HG02981 (cell line): ENCODE data around the gene FAM240B.

Experiments used
- ATAC-seq: cut with Tn5 transposase; IDR thresholded peaks from one replicate; pipeline ENCODE4 v1.9.1; 2021; ENCODE audit warnings: mild to moderate bottlenecking, moderate library complexity; ENCODE audit not compliant: unreplicated experiment

FAM240B gene

DNA sequence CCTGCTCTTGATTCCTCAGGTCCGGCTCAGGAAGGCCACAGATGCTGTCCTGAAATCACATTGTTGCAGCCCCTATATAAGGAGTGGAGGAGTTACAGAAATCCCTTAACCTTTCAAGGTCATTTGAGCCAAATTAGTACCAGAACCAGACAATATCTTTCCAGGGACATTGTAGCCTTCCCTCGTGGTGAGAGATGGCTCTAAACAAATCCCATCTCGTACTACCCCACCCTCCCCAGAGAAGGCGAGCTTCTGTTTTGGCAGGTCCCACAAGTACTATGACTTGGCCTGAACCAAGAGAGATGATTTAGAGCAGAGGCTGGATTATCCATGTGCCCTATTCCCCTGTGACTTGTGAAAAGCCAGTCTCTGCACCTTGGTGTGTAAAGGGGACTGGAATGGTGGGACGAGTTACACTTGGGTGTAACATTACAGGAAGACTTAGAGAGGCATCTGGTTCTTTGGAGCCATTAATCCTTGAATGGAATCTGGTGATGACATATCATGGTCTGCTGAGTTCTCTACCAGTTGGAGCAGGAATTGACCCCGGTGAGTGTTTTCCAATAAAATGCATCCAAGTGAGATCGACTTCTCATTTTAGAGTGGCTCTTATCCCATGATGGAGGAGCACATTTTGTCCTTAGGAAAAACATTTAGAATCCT, at the start of gene FAM240B:
FAM240B (minus strand) TSS at position 51 of the 663 bp plus-strand sequence. CDS start 16,134 bp downstream, outside the sequence.
- ATAC-seq = no peak

DNA sequence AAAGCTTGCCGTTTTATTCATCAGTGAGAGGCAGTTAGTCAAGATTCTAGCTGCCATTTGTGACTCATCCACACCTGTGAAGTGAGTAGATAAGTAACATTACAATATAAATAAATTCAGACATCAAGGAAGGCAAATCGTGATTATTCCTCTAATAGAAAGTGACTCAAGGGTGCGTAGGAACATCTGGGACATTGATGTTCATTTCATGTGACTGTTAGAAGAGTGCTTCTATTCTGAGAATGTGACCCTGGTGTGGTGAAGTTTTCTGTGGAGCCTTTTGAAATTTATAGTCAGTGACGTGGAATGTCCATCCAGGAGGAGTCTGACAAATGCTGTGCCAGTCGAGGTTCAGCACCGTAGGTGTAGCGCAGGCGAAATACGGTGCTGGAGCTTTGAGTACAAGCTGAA, 48.4 kb upstream of the FAM240B start:
- no peak for ATAC-seq

DNA sequence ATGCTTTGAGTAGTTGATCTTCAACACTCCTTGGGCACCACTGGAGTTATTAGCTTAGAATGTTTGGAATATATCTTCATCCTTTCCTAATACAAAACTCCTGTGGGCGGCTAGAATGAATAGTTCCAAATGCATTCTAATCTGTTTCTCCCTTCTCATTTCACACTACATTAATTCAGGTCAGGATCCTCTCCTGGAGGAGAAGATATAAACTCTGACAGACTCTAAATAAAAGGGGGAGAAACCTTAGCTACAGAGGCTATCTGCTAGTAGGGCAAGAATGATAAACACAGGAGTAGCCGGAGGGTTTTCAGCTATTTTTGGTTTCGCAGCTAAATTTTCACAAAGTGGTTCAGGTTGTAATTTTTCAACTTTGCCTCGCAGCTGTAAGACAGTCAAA, 45.2 kb upstream of the FAM240B start:
- ATAC-seq = no peak

DNA sequence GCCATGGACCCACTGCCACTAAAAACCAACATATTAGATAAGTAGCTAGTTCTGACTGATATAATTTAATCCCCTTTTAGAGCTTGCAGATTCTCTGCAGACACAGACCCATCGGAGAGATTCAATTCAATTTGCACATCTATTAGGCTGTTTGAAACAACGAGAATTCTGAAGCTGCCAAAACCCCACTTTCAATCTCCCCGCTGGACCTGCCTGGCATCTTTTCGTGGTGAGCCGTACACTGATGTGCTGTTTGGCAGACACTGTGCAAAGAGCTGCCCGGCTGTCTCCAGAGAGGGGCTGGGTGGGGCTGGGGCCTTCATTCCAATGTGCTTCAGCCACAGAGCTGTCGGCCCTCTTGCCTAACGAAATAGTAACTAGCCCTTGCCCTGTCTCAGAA, 42.1 kb upstream of the FAM240B start:
- ATAC-seq = no peak

DNA sequence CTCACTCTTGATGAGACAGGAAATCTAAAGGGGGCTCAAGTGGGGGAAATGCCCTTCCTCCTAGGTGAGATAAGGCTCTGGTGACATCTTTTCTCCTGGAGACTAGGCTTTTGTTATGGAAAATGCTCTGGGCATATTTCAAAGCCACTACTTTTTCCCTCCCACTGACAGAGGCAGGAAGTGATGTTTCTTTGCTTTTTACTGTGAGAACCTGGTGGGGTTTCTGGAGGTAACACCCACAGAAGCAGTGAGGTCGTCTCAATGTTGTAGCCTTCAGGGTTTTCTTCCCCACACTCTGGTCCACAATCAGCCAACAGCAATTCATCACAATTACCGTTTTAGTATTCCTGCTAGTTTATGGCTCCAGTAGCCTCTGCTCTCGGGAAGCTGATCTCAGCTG, 41.4 kb upstream of the FAM240B start:
- no peak for ATAC-seq

DNA sequence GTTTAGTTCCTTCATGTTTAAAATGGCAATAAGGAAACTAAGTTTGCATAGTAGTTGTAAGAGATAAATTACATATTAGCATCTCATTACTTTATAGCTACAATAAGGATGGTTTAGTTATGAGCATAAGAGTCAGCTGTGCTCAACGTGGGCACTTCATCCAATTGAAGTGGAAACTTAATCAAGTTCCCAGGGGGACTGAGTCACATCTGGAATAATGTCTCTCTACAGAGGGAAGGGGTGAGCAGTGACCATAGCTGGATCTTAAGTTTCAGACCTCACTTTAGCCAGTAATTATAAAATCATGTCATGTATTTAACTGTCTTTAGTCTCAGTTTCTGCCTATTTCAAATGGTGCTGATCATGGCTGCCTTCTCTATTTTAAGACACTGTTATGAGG, 36.8 kb upstream of the FAM240B start:
- ATAC-seq = no peak

DNA sequence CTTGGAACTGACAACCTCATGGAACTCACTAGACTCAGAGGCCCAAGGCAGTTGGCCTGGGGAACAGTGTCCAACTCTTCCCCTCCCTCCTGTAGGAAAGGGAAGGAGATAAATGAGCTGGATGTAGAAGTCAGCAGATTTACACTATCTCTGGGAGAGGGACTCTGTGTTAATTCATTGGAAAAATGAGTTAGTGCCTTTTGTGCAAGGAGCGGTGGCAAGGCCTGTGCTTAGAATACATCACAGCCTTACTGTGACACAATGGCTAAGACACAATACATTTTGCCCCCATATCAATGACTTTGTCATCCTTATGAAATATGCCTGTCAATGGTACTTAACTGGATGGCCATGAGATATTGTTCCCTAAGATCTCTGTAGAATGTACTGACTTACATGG, 28.0 kb upstream of the FAM240B start:
- ATAC-seq = no peak

DNA sequence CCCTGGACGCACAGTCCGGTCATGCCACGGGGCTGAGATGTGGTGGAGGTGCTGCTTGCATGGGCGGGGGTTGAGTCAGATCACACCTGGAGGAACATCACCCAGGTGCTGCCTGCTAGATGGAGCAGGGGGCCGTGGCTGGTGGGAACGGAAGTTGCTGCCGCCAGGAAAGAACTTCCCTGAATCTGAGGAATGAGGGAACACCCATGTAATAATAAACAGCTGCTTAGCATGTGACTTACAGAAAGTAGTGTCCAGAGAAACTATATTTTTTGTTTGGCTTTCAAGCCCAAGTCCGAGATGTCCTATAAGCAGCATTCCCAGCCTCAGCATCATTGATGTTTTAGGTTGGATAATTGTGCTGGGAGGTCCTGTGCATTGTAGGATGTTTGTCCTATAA, 27.1 kb upstream of the FAM240B start:
- ATAC-seq = no peak

DNA sequence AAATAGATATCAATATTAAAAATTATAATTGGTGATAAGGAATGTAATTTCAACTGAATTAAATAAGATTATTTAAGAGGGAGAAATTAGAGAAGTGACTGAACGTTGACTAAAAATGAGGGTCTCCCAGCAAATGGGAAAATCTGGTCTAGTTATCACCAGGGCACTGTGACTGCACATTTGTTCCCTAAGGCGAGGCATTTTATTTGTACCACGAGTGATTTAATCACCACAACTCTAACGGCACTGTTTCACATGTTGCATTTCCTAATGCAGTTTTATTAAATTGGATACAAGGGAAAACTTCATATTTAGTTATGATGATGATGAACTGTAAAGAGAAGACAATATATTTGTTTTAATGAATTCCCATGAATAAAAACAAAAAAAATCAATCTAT, 26.4 kb upstream of the FAM240B start:
- no peak for ATAC-seq

DNA sequence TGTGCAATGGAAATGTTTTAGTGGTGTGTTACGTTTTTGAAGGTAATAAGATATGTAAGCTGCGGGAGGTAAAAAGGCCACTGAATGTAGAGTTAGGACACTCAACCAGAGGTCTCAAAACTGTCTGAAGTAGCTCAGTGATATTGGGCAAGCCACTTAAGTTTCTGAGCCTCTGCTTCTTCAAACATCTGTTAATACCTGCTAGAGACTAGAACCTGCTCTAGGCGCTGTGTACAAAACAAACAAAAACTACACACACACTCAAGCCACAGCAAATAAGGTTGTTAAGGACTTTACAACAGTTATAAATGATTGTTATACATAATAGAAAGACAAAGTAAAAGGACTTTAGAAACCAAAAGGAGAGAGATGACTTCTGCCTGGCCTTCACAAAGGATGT, 24.6 kb upstream of the FAM240B start:
- ATAC-seq = no peak

DNA sequence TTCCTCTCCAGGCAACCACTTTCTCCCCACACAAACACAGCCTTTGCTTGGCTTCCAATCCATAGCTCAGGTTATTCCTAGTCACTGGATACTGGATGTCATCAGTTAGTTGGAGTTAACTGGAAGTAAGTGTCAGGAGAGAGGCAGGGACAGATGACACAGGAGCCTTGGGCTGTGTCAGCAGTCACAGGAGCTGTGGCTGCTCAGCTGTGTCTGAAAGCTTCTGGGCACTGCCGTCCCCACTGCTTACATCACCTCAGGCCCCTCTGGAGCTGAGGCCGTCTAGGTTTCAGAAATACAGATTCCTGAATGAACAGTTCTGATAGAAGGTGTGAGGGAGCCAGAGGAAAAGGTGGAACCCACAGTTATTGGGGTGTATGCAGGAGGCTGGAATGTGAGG, 17.3 kb upstream of the FAM240B start:
- no peak for ATAC-seq

DNA sequence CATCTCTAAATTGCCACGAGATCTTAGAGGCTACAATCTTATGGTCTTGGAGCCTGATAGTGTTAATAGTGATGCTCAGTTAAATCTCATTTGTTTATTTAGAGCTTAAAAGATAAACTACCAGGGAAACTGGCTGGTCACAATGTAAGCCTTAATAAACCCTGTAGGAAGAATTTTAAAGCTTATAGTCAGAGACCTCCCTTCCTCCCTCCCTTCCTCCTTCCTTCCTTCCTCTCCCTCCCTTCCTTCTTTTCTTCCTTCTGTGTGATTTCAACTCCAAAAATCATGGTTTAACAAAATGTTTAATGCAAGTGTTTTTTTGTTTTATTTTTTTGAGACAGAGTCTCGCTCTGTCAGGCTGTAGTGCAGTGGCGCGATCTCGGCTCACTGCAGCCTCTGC, 14.9 kb upstream of the FAM240B start:
- no peak for ATAC-seq

DNA sequence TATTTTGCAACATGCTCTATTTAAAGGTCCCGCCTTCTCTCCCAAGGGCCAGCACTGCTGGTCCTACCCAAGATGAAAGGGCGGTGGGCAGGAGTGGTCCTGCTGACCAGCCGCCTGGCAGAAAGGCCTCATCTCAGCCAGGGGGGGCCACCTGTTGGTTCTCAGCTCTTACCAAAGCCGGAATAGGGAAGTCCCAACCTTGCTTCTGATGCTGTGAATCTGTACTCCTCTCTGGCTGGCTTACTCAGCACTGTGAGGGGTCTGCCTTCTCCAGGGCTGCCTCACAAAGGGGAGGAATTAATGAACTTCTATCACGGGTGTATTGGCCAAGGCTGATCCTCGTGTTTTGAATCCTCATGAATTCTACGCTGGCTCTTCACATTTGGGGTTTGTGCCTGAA, 13.6 kb upstream of the FAM240B start:
- ATAC-seq = no peak

DNA sequence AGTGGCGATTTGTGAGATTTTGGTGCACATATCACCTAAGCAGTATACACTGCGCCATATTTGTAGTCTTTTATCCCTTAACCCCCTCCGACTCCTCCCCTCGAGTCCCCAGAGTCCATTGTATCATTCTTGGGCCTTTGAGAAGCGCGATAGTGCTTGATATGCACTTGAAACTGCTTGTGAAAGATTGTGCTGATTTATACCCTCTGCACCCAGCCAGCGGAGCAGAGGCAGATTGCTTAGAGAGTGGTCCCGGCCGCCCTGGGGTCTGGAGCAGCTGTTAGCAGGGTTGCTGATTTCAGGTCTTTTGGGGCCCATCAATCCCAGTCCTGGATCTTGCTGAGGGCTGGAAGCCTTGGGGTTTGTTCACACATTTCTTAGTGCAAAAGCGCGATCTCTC, 13.0 kb upstream of the FAM240B start:
- no peak for ATAC-seq

DNA sequence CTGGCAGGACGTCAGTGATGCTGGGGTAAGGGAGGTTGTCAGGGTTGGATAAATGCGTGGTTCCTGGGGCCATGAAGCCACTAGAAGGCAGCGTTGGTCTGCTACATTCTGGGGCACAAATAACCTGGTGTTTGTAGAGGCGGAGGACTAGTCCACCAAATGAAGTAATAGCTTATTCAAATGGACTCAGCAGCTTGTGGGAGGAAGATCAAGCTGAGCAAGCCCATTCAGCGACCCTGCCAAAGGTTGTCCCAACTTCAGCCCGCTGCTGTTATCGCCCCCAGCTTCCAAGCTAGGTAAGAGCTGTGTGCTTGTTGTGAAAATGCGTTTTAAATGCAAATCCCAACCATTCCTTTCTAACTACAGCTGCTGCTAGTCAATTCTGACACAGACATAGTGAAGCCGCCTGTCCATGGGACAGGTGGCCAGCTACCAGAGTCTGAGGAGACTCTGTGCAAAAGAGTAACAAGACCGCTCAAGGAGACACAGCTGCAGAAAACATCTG, 7.6 kb upstream of the FAM240B start:
- ATAC-seq = no peak

DNA sequence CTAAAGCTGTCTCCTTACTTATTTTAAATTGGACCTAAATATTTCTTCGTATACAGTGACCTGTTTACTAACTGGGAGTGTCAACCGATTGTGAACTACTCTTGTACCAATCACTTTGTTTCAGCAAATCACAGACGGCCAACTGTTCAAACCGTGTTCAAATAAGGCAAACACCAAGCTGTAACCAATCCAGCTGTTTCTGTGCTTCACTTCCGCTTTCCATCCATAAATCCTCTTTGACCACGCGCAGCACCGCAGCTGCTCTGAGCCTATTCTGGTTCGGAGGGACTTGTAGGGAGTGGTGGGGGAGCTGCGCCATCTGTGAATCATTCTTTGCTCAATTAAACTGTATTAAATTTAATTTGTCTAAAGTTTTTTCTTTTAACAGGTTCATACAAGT, 4.8 kb upstream of the FAM240B start:
- no peak for ATAC-seq

DNA sequence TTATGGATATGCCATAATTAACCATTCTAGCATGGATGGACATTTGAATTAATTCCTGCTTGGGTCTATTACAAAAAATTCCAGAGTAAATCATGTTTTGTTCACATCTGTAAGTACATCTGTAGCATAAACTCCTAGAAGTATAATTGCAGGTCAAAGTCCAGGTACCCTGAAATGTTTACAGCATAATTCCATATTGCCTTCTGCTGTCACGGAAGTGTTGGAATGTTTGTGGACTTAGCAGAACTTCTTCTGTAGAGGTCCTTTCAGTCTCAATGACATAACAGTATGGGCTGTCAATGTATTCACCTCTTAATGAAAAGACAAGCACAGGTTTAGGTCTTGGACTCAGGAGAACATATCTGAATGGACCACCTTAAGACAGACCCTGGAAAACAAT, 1.8 kb downstream of the FAM240B start:
- no peak for ATAC-seq

DNA sequence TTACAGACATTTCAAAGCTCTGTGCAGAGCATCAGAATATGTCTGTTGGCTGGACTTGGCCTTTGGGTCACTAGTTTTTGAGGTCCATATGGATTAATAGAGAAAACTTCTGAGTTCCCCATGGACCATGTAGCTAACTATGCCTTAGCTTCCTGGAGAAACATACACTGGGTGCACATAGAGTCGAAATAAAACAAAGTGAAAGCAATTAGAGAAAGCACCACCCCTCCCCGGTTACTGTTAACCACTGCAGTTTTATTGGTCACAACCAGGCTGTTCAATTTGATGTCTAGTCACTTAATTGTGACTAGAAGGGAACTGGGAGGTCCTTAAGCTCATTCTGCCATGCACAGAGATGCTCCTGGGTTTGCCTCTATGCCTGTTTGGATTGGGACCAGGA, 4.2 kb downstream of the FAM240B start:
- ATAC-seq = no peak

DNA sequence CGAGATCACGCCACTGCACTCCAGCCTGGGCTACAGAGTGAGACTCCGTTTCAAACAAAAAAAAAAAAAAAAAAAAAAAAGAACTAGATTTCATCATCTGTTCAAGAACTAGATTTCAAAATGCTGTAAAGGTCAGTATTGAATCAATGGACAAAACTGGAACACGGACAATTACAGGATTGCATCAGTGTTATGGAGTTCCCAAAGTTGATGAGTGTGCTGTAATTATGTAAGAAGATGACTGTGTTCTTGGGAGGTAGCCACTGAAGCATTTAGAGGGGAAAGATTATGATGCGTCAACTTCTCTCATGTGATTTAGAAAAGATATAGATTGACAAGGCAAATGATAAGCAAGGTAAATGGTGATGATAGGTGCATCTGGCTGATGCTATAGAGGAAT, 6.5 kb downstream of the FAM240B start:
- no peak for ATAC-seq

DNA sequence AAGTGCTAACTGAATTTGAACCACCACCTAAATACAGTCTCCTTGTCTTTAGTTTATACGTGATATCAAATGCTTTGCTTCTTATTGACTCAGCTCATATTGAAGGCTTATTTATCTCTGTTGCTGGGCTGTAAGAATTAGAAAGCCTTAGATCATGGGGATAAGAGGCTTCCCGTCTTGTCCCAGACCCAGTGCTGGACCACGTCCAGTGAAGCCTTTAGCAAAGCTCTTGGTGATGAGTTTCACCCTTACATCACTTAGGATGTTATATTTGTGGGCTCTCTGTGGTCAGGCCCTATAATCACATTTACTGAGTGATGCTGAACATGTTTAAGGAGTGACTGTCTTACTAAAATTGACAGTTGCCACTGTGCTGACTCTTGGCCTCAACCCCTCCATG, 11.2 kb downstream of the FAM240B start:
- ATAC-seq = no peak

DNA sequence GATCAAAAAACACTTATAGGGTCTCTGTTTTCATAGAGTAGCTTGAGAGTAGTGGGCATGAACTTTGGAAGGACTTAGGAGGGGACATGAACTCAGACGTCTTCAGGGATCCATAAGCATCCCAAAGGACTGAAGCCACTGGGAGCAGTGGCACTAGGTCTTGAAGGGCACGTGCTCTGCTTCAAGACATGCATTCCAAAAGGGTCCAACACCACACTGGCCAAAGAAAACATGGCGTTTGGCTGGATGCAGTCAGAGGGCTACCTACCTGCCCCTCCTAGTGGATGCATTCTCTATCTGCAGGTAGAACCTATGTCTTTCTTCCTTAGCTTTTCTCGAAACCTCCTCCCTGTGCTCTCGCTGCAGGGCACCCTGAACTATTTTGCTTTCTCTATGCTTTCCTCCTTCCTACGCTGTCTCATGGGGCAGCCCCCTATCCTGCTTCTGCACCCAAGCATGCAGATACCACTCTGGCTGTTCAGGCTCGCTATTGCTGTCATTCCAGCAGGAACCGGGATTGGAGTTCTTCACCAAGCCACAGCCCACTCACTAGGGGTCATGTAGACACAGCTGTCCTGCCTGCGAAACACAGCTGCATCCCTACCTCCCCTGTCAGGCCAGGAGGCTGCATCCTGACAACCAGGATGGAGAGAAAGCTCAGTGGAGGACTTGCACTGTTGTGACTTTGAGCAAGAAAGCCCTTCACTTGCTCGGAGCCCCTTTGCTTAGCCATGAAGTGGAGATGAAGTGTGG, 11.9 kb downstream of the FAM240B start:
- peak; percentile 57 for ATAC-seq

DNA sequence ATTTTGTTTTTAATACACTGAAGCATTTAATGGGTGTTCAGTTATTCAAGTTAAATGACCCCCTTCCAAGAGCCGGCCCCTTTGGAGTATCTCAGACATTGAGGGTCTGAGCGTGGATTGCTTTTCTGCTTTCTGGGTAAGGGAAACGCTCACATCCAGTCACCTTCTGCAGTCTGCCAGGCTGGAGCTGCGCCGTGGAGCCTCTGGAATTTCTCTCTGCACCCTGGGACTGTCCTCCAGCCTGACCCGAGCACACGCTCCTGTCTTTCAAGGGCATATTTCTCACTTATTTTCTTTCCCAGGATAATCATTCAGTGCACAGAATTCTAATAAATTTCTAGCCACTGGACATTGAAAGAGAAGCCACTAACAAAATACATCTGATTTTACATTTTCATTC, 13.4 kb downstream of the FAM240B start:
- no peak for ATAC-seq

DNA sequence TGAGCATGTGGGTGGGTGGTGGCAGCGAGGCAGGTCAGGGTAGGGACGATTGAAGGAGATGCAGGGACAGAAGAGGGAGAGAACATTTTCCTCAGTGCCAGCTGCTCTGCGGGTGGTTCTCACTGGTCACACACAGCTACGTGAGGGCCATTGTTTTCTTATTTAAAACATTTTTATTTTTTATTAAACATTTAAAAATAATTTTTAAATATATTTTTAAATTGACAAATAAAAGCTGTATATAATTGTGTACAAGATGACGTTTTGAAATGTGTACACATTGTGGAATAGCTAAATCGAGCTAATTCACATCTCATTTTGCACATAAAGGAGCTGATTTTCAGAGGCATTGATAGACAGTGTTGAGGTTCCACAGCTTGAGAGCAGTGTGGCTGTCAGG, 14.0 kb downstream of the FAM240B start:
- ATAC-seq = no peak
